Left lung (tissue), 10 donors: ENCODE data around the gene PTPRR. TPM values are rescaled to one million over a fixed set of nuclear protein-coding genes. Genes with fewer than 3 reads are reported as not detected.

ENCODE experiments used
- ATAC-seq: fragments of 200-7000 bp; cut with Tn5 transposase; one replicate; pipeline ENCODE4 v1.9.1; 2020; ENCODE audit warnings: moderate library complexity
- DNase-seq, 4 donors: peaks; one replicate each; pipeline ENCODE4 v3.0.0-alpha.2; 2013 to 2020
- H3K27ac ChIP-seq, 2 donors: fragments of 200-600 bp; sonication (generic) in 1 of 2; one replicate each; pipeline versions ENCODE4 v1.5.0 to v1.8.0; 2020 to 2021
- H3K27me3 ChIP-seq, 2 donors: fragments of 200-600 bp; sonication (generic) in 1 of 2; one replicate each; pipeline versions ENCODE4 v1.5.0 to v1.8.0; 2020 to 2021
- H3K36me3 ChIP-seq, 2 donors: fragments of 200-600 bp; sonication (generic) in 1 of 2; one replicate each; pipeline versions ENCODE4 v1.5.0 to v1.8.0; 2020 to 2021
- H3K4me1 ChIP-seq, 2 donors: fragments of 200-600 bp; one replicate each; pipeline ENCODE4 v1.8.0; 2021
- H3K4me3 ChIP-seq, 2 donors: fragments of 200-600 bp; sonication (generic) in 1 of 2; one replicate each; pipeline versions ENCODE4 v1.5.0 to v1.8.0; 2020 to 2021; ENCODE audit warnings: mild to moderate bottlenecking in 1 of 2
- H3K9me3 ChIP-seq, 2 donors: fragments of 200-600 bp; sonication (generic) in 1 of 2; one replicate each; pipeline versions ENCODE4 v1.5.0 to v1.8.0; 2020 to 2021
- intact Hi-C, 2 donors: fragments of 100-400 bp; cut with DNase I; formaldehyde crosslinking; loops; one replicate each; pipeline versions ENCODE4 v1.11.2 to v1.14.2; 2022
- polyA plus RNA-seq, 6 donors: library from polyadenylated mRNA; unstranded; fragments of 120-200 nt; gene quantifications; one replicate each; pipeline ENCODE4 v1.2.1, GENCODE V29; 2013; ENCODE audit not compliant: insufficient read length in 6 of 6
- total RNA-seq, 2 donors: library from RNA; stranded (reverse); fragmentation: NEBNext Ultra II Directional; extraction: Animal tissue kit (Norgen Biotek cat#: 25700); gene quantifications; one replicate each; pipeline ENCODE4 v1.2.1, GENCODE V29; 2021
- TF ChIP-seq, protein P1 (sequence below), 2 donors: fragments of 200-600 bp; sonication (generic) in 1 of 2; IDR thresholded peaks; one replicate each; pipeline versions ENCODE4 v1.5.0 to v1.8.0; 2021; ENCODE audit warnings: antibody characterized with exemption in 2 of 2
- donor health status: DM: no; HTN: yes; CAD: no.
- donor health status: DM: no; HTN: no; CAD: no.

Gene PTPRR
- total and polyA plus RNA-seq, 8 donors: 0.10 to 1.4 (median 0.20) TPM

DNA sequence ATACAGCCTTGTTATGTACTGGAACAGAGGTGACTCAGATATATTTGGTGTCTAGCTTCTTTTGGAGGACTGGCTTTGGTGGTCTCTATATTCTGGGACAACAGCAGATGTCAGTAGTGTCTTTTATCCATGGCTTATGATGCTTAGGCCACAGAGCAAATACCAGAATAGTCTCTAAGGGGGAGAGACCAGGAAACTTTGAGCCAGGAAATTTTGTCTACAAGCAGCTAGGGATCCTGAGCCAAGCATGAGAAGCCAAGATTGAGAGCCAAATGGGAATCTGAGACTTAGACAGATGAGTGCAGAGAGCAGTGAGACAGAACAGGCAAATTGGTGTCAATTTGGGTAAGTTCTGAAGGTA is 28.4 kb upstream of the PTPRR start:
- ATAC-seq (peak; percentile 52), DNase-seq (peak in 2 of 4 donors; percentile 18 to 35)
- Histone ChIP-seq H3K36me3 (no peaks in the 10 kb centered on the region), H3K27ac (no peak overlapping the region), H3K27me3 (no peaks in the 10 kb centered on the region), H3K4me3 (no peak overlapping the region), H3K4me1 (no peaks in the 10 kb centered on the region), H3K9me3 (peaks cover 0 to 4% of the 10 kb centered on the region in 2 donors)
- TF ChIP-seq, protein P1, sequence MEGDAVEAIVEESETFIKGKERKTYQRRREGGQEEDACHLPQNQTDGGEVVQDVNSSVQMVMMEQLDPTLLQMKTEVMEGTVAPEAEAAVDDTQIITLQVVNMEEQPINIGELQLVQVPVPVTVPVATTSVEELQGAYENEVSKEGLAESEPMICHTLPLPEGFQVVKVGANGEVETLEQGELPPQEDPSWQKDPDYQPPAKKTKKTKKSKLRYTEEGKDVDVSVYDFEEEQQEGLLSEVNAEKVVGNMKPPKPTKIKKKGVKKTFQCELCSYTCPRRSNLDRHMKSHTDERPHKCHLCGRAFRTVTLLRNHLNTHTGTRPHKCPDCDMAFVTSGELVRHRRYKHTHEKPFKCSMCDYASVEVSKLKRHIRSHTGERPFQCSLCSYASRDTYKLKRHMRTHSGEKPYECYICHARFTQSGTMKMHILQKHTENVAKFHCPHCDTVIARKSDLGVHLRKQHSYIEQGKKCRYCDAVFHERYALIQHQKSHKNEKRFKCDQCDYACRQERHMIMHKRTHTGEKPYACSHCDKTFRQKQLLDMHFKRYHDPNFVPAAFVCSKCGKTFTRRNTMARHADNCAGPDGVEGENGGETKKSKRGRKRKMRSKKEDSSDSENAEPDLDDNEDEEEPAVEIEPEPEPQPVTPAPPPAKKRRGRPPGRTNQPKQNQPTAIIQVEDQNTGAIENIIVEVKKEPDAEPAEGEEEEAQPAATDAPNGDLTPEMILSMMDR (IDR thresholded peaks at IDR 0.05): no peak
- intact Hi-C loops: no loop called here

- DNase-seq (no peak), ATAC-seq (no peak)
- no peak overlapping the region for H3K4me3 ChIP-seq
- no peak overlapping the region for H3K27ac ChIP-seq
- peaks cover 0 to 4% of the 10 kb centered on the region in 2 donors for H3K9me3 ChIP-seq
- H3K36me3 ChIP-seq: no peaks in the 10 kb centered on the region
- no peaks in the 10 kb centered on the region for H3K27me3 ChIP-seq
- no peaks in the 10 kb centered on the region for H3K4me1 ChIP-seq
- intact Hi-C loops: no loop called here
- TF ChIP-seq, protein P1 (IDR thresholded peaks at IDR 0.05): no peak
These were observed 27.9 kb upstream of the PTPRR start for GRCh38 chr12:70948236-70948975.

GRCh38 chr12:70936203-70936813 is 15.8 kb upstream of the PTPRR start:
- Histone ChIP-seq H3K4me3 (no peak overlapping the region), H3K4me1 (no peaks in the 10 kb centered on the region), H3K27ac (no peak overlapping the region), H3K36me3 (no peaks in the 10 kb centered on the region), H3K27me3 (no peaks in the 10 kb centered on the region), H3K9me3 (no peaks in the 10 kb centered on the region)
- DNase-seq: no peak
- no peak for ATAC-seq
- intact Hi-C loops: no loop called here
- TF ChIP-seq, protein P1 (IDR thresholded peaks at IDR 0.05): no peak

DNA sequence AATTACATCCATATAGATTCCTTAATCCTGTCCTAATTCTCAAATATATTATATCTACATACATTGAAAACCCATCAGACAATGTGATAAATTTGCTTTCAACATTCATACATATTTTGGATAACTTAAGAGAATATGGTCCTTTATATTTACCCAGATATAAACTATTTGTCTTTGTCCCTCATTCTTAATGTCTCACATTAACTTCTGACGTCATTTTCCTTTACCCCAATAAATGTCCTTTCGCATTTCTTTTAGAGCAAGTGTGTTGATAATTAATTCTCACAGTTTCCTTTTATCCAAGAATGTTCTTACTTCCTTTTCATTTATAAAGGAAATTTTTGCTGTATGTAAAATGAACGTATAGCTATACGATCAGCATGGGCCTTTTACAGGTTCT is 12.6 kb upstream of the PTPRR start:
- DNase-seq (no peak), ATAC-seq (no peak)
- Histone ChIP-seq H3K27ac (no peak overlapping the region), H3K27me3 (no peaks in the 10 kb centered on the region), H3K4me3 (no peak overlapping the region), H3K36me3 (no peaks in the 10 kb centered on the region), H3K9me3 (no peaks in the 10 kb centered on the region), H3K4me1 (no peaks in the 10 kb centered on the region)
- TF ChIP-seq, protein P1 (IDR thresholded peaks at IDR 0.05): no peak
- intact Hi-C loops: no loop called here

GRCh38 chr12:70929029-70929428 is 8.5 kb upstream of the PTPRR start:
- TF ChIP-seq, protein P1 (IDR thresholded peaks at IDR 0.05): no peak
- H3K27me3 ChIP-seq: no peaks in the 10 kb centered on the region
- intact Hi-C loops: no loop called here
- H3K27ac ChIP-seq: no peak overlapping the region
- no peaks in the 10 kb centered on the region for H3K4me1 ChIP-seq
- no peaks in the 10 kb centered on the region for H3K9me3 ChIP-seq
- H3K4me3 ChIP-seq: no peak overlapping the region
- no peaks in the 10 kb centered on the region for H3K36me3 ChIP-seq
- DNase-seq: no peak
- ATAC-seq: no peak
